Esophagus muscularis mucosa (tissue), 4 donors: ENCODE measurements around the gene STARD8. TPM values are rescaled to one million over a fixed set of nuclear protein-coding genes. Genes with fewer than 3 reads are reported as not detected.

ENCODE experiments used
- DNase-seq: peaks from one replicate; pipeline ENCODE4 v3.0.0-alpha.2; 2017; ENCODE audit errors: extremely low spot score
- H3K27ac ChIP-seq, 4 donors: fragments of 200-600 bp; sonication (generic); replicated peaks in 1 of 4; 1 replicate in 3 of 4; 2 replicates in 1 of 4; pipeline ENCODE4 v1.5.1; 2016 to 2019; ENCODE audit warnings: mild to moderate bottlenecking in 1 of 4
- H3K27me3 ChIP-seq, 4 donors: fragments of 200-600 bp; sonication (generic); one replicate each; pipeline versions ENCODE4 v1.5.1 to v1.6.0; 2016 to 2019
- H3K36me3 ChIP-seq, 4 donors: fragments of 200-600 bp; sonication (generic); one replicate each; pipeline ENCODE4 v1.5.1; 2016 to 2019
- H3K4me1 ChIP-seq, 4 donors: fragments of 200-600 bp; sonication (generic); one replicate each; pipeline ENCODE4 v1.5.1; 2016 to 2019
- H3K4me3 ChIP-seq, 4 donors: fragments of 200-600 bp; sonication (generic); 1 replicate in 2 of 4; 2 replicates in 2 of 4; pipeline ENCODE4 v1.5.1; 2016 to 2019; ENCODE audit warnings: mild to moderate bottlenecking in 4 of 4, moderate library complexity in 1 of 4
- H3K9me3 ChIP-seq, 4 donors: fragments of 200-600 bp; sonication (generic); 1 replicate in 3 of 4; 2 replicates in 1 of 4; pipeline ENCODE4 v1.5.1; 2016 to 2019
- EP300 ChIP-seq: sonication (generic); formaldehyde crosslinking; IDR thresholded peaks from one replicate; pipeline ENCODE4 v1.6.1; 2017; ENCODE audit warnings: antibody characterized with exemption
- POLR2A ChIP-seq: fragments of 450-650 bp; IDR thresholded peaks from one replicate; pipeline ENCODE4 v1.6.1; 2017; ENCODE audit warnings: antibody characterized with exemption, moderate library complexity, mild to moderate bottlenecking, low read depth
- POLR2AphosphoS5 ChIP-seq, 2 donors: sonication (generic); formaldehyde crosslinking; IDR thresholded peaks; one replicate each; pipeline ENCODE4 v1.6.1; 2017; ENCODE audit warnings: antibody characterized with exemption in 2 of 2
- WGBS: methylation state at CpG from one replicate; pipeline ENCODE4 v1.1.5; 2018; 5-methylcytosine and 5-hydroxymethylcytosine counted together
- intact Hi-C: fragments of 100-400 bp; cut with DNase I; formaldehyde crosslinking; loops from one replicate; pipeline ENCODE4 v1.15.1; 2023
- total RNA-seq, 4 donors: library from RNA; depleted of rRNA; stranded (reverse); fragments of >200 nt; gene quantifications; one replicate each; pipeline versions ENCODE4 v1.1.0 to v1.2.1, GENCODE V29; 2016
- TF ChIP-seq, protein P1 (sequence below), 3 experiments: fragments of 200-600 bp in 2 of 3; fragments of 450-650 bp in 1 of 3; sonication (generic) in 2 of 3; IDR thresholded peaks; one replicate each; pipeline ENCODE4 v1.5.1; 2017 to 2019; ENCODE audit warnings: antibody characterized with exemption in 3 of 3, mild to moderate bottlenecking in 2 of 3, moderate library complexity in 1 of 3

Gene STARD8
- total RNA-seq, 4 donors from 2014 or later: 11.2 to 20.4 (median 11.4) TPM

DNA sequence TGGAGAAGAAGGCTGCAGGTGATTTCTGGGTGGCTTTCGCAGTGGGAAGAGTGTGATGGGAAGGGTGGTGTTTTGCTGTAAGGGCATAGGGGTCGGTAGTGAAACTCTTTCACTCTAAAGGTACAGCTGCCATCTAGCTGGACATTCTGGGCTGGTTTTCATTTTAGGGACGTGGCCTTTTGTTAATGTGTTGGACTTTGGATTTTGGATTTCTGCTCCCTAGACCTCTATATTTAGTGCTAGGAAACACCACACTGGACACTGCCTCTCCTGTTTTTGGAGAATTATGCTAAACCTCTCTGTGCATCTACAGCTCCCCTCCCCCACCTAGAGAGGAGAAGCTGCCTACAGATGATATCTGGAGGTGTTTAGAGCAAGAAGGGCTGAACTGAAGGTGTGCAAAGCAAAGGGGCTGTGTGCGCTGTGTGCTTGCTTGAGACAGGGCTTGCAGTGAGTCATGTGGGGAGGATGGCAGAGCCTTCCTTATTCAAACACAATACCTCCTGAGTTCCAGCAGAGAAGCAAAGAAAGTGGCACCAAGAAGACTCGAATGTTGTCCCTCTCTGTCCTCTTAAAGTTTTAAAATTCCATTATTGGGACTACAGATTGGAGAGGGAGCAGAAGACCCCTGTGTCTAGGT lies 47.9 kb downstream of the STARD8 start:
- DNase-seq: no peak
- WGBS: 59% methylated on average over 5 of the region's 5 CpGs
- intact Hi-C loops: no loop called here
- H3K36me3 ChIP-seq: no peaks in the 10 kb centered on the region
- peak overlapping the region; percentile 60 to 62 (median 60) for H3K4me3 ChIP-seq
- peak overlapping the region in 3 of 4 donors; percentile 15 to 73 (median 44) for H3K27ac ChIP-seq
- H3K27me3 ChIP-seq: no peaks in the 10 kb centered on the region
- H3K4me1 ChIP-seq: peaks cover 9 to 21% (median 12%) of the 10 kb centered on the region in 4 donors
- H3K9me3 ChIP-seq: no peaks in the 10 kb centered on the region
- TF ChIP-seq POLR2AphosphoS5 (IDR thresholded peaks at IDR 0.05): no peak
- TF ChIP-seq EP300: no peak
- TF ChIP-seq, protein P1, sequence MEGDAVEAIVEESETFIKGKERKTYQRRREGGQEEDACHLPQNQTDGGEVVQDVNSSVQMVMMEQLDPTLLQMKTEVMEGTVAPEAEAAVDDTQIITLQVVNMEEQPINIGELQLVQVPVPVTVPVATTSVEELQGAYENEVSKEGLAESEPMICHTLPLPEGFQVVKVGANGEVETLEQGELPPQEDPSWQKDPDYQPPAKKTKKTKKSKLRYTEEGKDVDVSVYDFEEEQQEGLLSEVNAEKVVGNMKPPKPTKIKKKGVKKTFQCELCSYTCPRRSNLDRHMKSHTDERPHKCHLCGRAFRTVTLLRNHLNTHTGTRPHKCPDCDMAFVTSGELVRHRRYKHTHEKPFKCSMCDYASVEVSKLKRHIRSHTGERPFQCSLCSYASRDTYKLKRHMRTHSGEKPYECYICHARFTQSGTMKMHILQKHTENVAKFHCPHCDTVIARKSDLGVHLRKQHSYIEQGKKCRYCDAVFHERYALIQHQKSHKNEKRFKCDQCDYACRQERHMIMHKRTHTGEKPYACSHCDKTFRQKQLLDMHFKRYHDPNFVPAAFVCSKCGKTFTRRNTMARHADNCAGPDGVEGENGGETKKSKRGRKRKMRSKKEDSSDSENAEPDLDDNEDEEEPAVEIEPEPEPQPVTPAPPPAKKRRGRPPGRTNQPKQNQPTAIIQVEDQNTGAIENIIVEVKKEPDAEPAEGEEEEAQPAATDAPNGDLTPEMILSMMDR (IDR thresholded peaks at IDR 0.05): no peak
- TF ChIP-seq POLR2A: no peak

DNA sequence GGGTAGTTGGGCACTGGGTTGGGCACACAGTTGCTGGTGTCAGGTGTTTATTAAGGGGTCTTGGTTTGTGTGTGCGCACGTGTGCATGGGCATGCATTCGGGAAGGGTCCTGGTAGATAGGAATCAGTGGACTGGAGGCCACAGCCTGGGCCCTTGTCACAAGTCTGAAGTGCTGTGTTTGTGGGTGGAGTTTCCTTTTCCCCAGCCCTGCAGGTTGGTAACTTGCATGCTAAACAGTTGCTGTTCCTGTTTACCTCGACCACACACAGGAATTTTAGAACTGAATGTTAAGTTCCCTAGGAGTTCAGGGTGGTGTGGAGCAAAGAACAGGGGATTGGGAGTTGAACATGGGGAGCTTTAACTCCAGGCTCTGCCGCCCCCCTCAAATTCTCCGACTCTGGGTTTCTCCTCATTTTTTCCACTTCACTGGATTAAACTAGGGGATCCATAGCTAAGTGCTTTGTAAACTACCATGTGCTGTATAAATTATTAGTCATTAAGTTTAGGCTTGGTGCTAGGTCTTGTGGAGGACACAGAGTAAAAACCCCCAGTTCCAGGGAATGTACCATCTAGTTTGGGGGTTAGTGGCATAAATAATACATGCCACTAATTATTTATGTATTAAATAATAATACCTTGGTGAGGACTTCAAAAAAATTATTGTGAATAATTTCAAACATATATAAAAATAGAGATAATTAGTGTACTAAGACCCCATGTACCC lies 49.0 kb downstream of the STARD8 start:
- Histone ChIP-seq H3K9me3 (no peaks in the 10 kb centered on the region), H3K4me3 (peak overlapping the region; percentile 60 to 62 (median 60)), H3K27me3 (no peaks in the 10 kb centered on the region), H3K27ac (peak overlapping the region in 3 of 4 donors; percentile 15 to 31 (median 24)), H3K36me3 (no peaks in the 10 kb centered on the region), H3K4me1 (peaks cover 10 to 30% (median 14%) of the 10 kb centered on the region in 4 donors)
- no peak for DNase-seq
- WGBS: 62% methylated on average over 6 of the region's 6 CpGs
- TF ChIP-seq POLR2A (no peak), EP300 (no peak), POLR2AphosphoS5 (IDR thresholded peaks at IDR 0.05) (no peak)
- TF ChIP-seq, protein P1 (IDR thresholded peaks at IDR 0.05): no peak
- intact Hi-C loops: no loop called here

DNA sequence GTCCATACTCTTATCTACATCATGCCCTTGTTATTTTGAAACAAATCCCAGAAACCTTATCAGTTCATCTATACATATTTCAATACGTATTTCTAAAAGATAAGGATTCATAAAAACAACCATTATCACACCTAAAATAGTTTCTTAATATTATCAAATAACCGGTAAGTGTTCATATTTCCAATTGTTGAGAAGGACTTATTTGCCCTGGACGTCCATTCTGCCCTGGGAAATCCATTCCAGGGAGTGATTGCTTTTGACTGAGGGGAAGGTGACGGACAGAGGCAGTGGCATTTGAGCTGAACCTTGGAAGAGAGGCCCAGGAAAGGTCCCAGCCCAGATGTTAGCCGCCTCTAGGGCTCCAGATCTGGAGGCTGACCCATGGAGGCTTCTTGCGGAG lies 49.6 kb downstream of the STARD8 start:
- DNase-seq: no peak
- Histone ChIP-seq H3K4me3 (no peak overlapping the region), H3K36me3 (no peaks in the 10 kb centered on the region), H3K27me3 (no peaks in the 10 kb centered on the region), H3K27ac (peak overlapping the region in 2 of 4 donors; percentile 11 to 35), H3K9me3 (no peaks in the 10 kb centered on the region), H3K4me1 (peaks cover 10 to 34% (median 20%) of the 10 kb centered on the region in 4 donors)
- intact Hi-C loops: no loop called here
- no peak for TF ChIP-seq POLR2A
- no peak for TF ChIP-seq POLR2AphosphoS5 (IDR thresholded peaks at IDR 0.05)
- TF ChIP-seq, protein P1 (IDR thresholded peaks at IDR 0.05): no peak
- no peak for TF ChIP-seq EP300
- WGBS: 65% methylated on average over 6 of the region's 6 CpGs

DNA sequence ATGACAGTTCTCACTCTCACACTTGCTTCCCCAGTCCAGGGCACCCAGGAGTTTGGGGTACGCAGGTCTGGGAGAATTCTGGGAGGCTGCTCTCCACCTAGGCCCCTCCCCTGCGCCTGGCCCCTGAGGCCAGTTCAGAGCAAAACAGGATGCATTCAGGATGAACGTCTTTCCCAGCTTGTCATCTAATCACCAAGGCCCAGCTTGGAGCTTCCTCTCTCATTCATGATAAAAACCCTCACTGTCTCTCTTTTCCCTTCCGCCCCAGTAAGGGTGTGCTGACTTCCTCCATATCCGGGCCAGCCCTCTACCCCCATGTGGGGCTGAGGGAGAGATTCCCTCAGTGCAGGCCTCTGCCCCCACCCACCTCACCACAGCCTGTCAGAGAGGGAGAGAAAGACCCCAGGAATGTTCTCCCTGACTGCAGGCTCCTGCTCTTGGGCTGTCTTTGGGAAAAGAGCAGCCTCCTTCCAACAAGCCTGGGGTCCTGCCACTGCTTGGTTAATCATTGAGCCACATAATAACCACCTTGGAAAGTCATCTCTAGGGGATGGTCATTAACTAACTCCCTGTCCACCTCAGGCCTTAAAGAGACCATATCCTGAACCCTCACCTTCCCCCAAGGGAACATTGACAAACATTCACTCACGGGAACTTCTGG lies 50.1 kb downstream of the STARD8 start:
- 58% methylated on average over 6 of the region's 6 CpGs for WGBS
- H3K4me3 ChIP-seq: no peak overlapping the region
- intact Hi-C loops: no loop called here
- TF ChIP-seq POLR2AphosphoS5 (IDR thresholded peaks at IDR 0.05) (no peak), POLR2A (no peak), EP300 (no peak)
- TF ChIP-seq, protein P1 (IDR thresholded peaks at IDR 0.05): no peak
- no peaks in the 10 kb centered on the region for H3K36me3 ChIP-seq
- no peaks in the 10 kb centered on the region for H3K27me3 ChIP-seq
- H3K27ac ChIP-seq: peak overlapping the region in 2 of 4 donors; percentile 11 to 35
- no peak for DNase-seq
- peaks cover 10 to 34% (median 19%) of the 10 kb centered on the region in 4 donors for H3K4me1 ChIP-seq
- H3K9me3 ChIP-seq: no peaks in the 10 kb centered on the region
